GM12801 (cell line): ENCODE results near the gene MAN1C1.

Experiments used
- TF ChIP-seq, protein P1 (sequence below): IDR thresholded peaks from one replicate; pipeline ENCODE4 v1.5.1; 2011; ENCODE audit warnings: control low read depth; ENCODE audit not compliant: insufficient read length; ENCODE audit errors: extremely low read depth

Gene MAN1C1

DNA sequence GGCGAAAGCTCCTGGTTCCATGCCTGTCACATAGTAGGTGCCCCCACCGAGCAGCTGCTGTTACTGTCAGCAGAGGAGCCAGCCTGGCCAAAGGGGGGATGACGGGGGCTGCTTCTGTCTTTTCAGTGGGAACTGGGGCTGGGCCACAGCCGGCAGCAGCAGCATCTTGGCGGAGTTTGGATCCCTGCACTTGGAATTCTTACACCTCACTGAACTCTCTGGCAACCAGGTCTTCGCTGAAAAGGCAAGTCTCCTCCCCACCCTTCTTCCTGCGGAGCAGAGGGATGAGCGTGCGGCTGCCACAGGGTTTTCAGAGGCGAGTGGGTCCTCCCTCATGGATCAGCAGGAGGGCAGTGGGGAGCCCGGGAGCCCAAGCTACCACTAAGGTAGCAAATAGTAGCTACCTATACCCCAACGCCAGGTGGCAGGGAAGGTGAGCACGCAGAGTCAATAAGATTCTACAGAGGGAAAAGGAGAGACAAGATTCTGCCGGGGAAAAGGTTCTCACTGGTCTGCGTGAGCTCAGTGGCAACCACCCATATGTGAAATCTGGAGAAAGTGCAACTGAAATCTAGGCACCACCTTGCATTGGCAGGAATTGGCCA lies 142.0 kb downstream of the MAN1C1 start:
- TF ChIP-seq, protein P1, sequence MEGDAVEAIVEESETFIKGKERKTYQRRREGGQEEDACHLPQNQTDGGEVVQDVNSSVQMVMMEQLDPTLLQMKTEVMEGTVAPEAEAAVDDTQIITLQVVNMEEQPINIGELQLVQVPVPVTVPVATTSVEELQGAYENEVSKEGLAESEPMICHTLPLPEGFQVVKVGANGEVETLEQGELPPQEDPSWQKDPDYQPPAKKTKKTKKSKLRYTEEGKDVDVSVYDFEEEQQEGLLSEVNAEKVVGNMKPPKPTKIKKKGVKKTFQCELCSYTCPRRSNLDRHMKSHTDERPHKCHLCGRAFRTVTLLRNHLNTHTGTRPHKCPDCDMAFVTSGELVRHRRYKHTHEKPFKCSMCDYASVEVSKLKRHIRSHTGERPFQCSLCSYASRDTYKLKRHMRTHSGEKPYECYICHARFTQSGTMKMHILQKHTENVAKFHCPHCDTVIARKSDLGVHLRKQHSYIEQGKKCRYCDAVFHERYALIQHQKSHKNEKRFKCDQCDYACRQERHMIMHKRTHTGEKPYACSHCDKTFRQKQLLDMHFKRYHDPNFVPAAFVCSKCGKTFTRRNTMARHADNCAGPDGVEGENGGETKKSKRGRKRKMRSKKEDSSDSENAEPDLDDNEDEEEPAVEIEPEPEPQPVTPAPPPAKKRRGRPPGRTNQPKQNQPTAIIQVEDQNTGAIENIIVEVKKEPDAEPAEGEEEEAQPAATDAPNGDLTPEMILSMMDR: no peak

DNA sequence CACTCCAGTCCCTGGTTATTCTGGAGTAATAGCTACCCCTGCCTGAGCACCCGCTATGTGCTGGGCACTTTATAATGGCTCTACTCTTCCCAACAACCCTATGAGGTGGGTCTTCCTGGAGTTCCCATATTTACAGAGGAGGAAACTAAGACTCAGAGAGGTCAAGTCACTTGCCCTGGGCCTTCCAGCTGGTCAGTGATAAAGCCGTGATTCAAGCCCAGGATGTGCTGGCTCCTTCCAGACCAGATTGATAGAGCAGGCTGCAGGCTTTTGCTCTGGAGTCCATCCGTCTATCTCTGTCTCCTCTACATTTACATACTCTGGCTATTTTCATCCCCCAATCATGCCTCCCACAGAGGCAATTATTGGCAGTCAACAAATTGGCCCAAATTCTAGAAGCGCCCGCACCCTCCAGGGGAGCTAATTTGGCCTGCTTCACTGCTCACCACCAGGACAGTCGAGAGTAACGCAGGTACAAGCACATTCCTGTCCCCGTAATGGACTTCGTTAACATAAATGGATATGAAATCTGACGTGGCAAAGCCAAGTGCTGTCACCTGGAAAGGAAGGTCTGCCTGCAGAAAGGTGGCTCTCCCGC lies 143.6 kb downstream of the MAN1C1 start:
- TF ChIP-seq, protein P1: no peak

DNA sequence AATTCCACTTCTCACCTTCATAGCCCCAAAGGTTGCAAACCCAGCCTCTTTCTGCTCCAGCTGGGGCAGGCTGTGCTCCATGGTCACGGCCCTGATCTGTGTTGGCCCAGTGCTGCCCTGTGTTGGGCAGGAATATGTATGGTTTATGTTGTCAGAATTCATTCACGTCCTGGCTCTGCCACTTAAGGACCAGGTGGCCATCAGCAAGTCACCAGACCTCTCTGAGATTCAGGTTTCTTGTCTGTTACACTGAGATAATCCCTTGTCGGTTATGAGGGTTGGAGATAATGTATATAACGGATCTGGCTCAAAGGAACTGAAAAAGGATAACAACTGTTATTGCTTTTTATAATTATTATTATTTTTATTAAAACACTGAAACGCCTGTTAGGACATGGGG lies 144.3 kb downstream of the MAN1C1 start:
- TF ChIP-seq, protein P1: no peak

DNA sequence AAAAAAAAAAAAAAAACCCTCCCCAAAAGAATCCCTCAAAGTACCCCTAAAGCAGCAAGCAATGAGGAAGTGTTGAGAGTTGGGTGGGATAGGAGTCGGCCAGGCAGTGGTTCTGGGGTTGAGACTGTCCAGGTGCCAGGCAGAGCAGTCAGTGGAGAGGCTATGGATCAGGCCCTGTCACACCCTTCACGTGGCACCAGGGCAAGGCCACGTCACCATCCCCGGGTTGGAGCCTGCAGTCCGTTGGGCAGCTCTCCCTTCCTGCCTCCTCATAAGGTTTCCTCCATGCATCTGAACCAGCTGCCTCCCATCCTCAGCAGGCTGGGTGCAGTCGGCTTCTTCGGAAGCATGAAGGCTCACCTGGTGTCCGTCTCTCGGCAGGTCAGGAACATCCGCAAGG lies 146.9 kb downstream of the MAN1C1 start:
- TF ChIP-seq, protein P1: no peak

DNA sequence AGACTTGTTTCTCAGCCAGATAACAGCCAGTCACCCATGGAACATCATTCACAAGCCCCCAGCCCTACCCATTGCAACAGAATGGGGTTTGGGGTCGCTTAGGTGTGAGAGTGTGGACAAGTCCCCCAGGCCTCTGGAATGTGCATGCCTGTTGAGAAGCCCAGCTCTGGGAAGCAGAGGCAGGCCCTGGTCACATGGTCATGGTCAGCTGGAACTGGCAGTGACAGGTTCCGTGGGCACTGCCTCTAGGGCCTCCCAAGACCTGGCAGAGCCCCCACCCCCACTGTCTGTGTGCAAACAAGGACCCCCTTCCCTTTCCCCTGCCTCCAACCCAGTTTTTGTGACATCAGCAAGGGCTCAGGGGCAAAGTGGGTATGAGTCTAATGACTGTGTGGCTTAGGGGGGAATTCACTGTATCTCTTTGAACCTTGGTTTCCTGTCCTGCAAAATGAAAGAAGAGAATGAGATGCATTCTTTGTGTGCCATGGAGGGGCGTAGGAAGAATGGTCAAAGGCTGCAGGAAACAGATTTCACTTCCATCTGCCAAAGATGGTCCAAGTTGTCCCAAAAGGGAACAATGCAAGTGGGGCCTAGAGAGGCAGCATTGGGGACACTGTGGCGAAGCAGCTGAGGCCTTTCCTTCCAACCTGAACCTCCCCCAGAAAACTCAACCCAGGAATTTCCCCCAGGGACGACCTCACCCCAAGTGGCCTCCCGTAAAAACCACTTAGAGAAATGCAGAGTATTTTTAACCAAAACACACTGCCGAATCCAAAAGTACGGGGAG lies 148.7 kb downstream of the MAN1C1 start:
- TF ChIP-seq, protein P1: no peak

DNA sequence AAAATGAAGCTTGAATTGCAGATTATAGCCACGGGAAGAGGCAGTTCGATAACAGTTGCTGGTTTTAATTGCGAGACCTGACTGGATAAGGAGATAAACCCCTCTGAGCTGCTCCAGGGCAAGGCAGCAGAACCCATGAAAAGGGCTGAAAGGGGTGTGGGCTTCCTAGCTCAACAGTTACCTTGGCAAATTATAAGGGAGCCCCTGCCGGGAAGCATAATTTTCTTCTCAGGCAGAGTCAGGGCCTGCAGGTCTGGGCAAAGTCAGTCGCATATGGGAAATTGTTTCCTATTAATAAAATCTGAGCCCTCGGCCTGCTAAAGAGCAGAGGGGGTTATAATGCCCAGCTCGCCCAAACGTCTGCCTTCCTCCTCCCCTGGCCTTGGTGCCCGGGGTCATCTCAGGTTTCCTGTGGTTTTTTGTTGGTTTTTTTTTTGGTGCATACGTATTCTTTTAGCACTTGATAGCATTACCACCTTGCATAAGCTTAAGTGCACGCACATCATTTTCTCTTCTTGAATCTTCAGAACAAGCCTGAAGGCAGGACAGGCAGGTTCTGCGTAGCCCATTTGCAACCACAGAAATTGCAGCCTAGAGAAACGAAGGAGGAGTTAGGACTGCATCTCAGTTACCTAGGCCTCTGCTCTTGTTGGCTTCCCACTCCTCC lies 149.5 kb downstream of the MAN1C1 start:
- TF ChIP-seq, protein P1: no peak
